Nucleus accumbens (tissue), 56 donors: ENCODE data around the gene TSPAN6.

Experiments
- DNase-seq, 56 donors: peaks; one replicate each; lab custom pipeline; 2025; lab: John Stamatoyannopoulos, UW

TSPAN6 gene, protein sequence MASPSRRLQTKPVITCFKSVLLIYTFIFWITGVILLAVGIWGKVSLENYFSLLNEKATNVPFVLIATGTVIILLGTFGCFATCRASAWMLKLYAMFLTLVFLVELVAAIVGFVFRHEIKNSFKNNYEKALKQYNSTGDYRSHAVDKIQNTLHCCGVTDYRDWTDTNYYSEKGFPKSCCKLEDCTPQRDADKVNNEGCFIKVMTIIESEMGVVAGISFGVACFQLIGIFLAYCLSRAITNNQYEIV

GRCh38 chrX:100636321-100636991 is at the start of gene TSPAN6:
Gene TSPAN6, minus strand, starts transcription at chrX:100636806. Its CDS starts 112 bp downstream, at chrX:100636694.
- DNase-seq, result peak in 52 of 56 donors; percentile 1 to 80 (median 36)

GRCh38 chrX:100685997-100686305 is 49.3 kb upstream of the TSPAN6 start:
- no peak for DNase-seq

DNA sequence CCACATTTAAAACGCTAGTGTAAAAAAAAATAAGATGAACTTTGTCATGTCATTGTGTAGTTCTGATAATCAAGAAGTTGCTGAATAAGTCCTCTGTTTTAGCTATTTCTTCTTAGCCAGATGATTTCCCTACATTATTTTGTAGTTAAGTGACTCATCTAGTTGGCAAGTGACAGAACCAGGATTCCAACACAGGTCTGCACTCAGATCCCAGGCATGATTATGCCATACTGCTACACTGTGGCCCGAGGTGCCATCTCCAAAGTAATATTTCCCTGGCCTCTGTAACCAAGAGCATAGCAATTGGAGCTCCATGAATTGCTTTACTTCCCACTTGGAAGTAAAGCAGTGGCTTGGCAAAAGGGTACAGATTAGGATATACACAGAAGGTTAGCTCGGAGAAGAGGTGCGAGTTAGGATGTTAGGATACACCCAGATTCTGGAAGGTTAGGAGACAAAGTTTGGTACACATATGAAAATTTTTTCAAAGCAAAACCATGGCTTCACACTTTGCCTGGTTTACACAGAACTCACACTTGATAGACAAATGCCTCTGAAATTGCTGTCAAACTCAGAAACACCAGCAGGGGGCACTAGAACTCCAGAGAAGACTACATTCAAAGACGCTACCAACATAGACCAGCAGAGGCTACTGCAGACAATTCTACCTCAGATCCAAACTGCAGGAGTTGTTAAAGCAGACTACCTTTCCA is 48.8 kb upstream of the TSPAN6 start:
- peak in 50 of 56 donors; percentile 0 to 78 (median 35) for DNase-seq

- no peak for DNase-seq
Measured at GRCh38 chrX:100682939-100683338, 46.3 kb upstream of the TSPAN6 start.

- DNase-seq, result no peak
Measured at GRCh38 chrX:100681599-100681998, 45.0 kb upstream of the TSPAN6 start.

DNA sequence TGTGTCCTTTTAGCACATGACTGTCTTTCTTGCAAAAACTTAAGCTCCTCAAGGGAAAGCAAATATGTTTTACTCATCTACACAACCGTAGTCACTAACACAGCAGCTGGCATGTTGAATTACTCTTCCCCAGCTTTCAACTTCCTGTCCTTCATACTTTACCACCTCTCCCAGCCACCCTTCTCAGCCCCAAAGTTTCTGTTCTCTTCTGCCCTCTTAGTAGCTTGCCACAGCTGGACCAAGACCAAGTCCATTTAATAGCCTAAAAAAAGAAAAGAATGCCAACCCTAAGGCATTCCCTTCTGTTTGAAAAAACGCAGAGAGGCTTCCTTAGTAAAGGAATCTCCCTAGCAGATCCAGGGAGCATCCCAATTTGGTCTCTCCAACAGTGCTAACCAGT is 44.1 kb upstream of the TSPAN6 start:
- DNase-seq, result no peak

- no peak for DNase-seq
Measured at GRCh38 chrX:100677611-100678181, 41.1 kb upstream of the TSPAN6 start.

- no peak for DNase-seq
Measured at GRCh38 chrX:100674705-100675104, 38.1 kb upstream of the TSPAN6 start.

DNA sequence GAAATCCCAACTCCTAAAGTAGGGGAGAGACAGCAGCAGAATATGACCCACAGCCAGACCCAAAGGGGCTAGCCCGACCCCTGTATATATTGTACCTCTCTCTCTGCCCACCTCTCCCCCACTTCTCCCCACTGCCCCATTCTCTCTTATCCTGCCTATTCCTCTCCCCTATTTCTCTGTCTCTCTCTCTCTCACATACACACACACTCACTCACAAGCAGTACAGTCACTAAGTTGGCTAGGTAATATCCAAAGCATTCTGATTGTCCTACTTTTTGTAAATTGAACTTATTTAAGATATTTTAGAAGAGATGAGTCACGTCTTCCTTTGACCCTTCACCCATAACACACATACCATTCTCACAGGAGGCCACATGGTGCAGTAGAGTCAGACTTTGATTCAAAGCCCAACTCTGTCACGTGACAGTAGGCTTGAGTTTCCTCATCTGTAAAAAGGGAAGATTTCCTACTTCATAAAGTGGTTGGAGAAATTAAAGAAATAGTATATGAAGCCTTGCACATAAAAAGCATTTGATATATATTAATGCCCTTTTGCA is 36.9 kb upstream of the TSPAN6 start:
- DNase-seq, result no peak

- DNase-seq, result no peak
Measured at GRCh38 chrX:100672966-100673365, 36.4 kb upstream of the TSPAN6 start.

DNA sequence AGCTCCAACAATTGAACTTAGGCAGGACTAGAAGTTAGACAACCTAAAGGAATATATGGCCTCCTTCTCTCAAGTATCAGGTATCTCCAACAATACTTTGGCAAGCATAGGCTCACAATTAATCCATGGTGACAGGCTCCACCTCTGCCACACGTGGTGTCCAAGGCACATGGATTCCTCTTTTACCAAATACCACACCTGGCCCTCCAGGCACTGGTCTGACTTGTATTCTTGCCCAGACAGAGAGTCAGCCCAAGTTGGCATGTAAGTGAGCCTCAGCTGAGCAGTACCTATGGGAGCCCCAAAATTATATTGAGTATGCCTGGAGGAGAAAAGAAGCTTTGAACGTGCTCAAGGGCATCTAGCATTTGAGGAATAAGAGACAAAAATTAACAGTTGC is 27.0 kb upstream of the TSPAN6 start:
- DNase-seq, result no peak

GRCh38 chrX:100662796-100663195 is 26.2 kb upstream of the TSPAN6 start:
- DNase-seq, result no peak

- DNase-seq, result no peak
Measured at GRCh38 chrX:100662170-100662569, 25.6 kb upstream of the TSPAN6 start.

DNA sequence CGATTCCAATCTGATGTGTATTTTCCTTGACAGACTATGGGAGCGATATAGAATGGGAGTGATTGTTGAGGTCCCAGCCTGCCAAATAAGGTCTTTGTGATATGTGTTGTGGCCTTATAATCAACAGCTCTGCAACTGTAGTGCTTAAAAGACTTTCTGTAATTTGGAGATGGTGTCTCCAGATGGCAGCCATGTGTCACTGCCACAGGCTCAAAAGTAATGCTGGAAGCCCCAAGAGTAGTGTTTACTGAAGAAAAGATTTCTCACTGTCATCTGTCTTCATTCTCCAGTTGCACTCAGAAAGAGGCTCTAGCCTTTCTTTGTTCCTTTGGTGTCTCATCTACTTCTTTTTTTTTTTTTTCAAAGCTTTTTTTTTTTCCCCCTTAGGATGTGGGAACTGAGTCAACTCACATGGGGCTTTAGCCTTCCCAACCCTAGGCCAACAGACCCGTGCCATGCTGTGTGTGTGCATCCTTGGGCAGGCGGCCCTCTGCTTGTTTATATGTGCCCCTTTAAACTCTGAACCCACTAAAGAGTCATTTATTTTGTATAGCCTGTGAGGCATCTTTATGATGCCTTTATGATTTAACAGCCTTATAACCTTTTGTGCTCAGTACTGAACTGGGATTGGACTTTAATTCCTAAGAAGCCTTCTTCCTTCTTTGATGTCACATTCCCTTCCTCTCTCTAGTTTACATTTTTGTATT is 23.0 kb upstream of the TSPAN6 start:
- no peak for DNase-seq

GRCh38 chrX:100658941-100659381 is 22.4 kb upstream of the TSPAN6 start:
- DNase-seq, result no peak

DNA sequence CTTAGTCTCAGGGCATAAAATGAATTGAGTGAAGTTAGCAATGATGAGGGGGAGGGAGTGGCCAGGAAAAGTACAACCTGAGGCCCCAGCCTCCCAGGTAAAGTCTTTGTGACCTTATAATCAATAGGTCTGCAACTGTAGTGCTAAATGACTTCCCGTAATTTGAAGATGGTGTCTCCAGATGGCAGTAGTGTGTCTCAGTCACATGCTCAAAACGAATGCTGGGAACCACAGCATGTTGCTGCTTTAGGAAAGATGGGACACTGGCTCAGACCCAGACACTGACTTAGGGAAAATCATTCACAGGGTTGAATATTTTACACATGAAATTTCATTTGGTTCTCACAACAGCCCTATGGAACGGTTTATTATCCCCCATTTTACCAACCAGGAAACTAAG is 17.7 kb upstream of the TSPAN6 start:
- DNase-seq, result no peak

GRCh38 chrX:100652266-100652665 is 15.7 kb upstream of the TSPAN6 start:
- DNase-seq, result no peak

- no peak for DNase-seq
Measured at GRCh38 chrX:100650841-100651240, 14.2 kb upstream of the TSPAN6 start.

- DNase-seq, result peak in 2 of 56 donors; percentile 1 to 22
Measured at GRCh38 chrX:100649550-100650356, 13.1 kb upstream of the TSPAN6 start.
